Stimulated activated memory B cell treated with anti-CD40 and anti-IgM and Interleukin-4, amounts not matched to agents 10 μg/mL and 1 μg/mL and 100 μg/mL, for 72 hours (primary cell): Measurements from ENCODE around the gene GORAB.

ENCODE experiments used
- ATAC-seq: fragments of 150-1000 bp; cut with Tn5 transposase; 2 replicates; pipeline ENCODE4 v1.10.0; 2021
- H3K27ac Mint-ChIP-seq: one replicate; pipeline ENCODE4 v1.8.0; 2022; ENCODE audit warnings: mild to moderate bottlenecking, mixed read lengths
- H3K27me3 Mint-ChIP-seq: one replicate; pipeline ENCODE4 v1.8.0; 2022; ENCODE audit warnings: mixed read lengths
- H3K36me3 Mint-ChIP-seq: one replicate; pipeline ENCODE4 v1.8.0; 2022; ENCODE audit warnings: mixed read lengths
- H3K4me1 Mint-ChIP-seq: one replicate; pipeline ENCODE4 v1.8.0; 2022; ENCODE audit warnings: mixed read lengths
- H3K4me3 Mint-ChIP-seq: one replicate; pipeline ENCODE4 v1.8.0; 2022; ENCODE audit warnings: mild to moderate bottlenecking, moderate library complexity, mixed read lengths
- H3K9me3 Mint-ChIP-seq: one replicate; pipeline ENCODE4 v1.8.0; 2022; ENCODE audit warnings: mixed read lengths

Gene GORAB, protein sequence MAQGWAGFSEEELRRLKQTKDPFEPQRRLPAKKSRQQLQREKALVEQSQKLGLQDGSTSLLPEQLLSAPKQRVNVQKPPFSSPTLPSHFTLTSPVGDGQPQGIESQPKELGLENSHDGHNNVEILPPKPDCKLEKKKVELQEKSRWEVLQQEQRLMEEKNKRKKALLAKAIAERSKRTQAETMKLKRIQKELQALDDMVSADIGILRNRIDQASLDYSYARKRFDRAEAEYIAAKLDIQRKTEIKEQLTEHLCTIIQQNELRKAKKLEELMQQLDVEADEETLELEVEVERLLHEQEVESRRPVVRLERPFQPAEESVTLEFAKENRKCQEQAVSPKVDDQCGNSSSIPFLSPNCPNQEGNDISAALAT

DNA sequence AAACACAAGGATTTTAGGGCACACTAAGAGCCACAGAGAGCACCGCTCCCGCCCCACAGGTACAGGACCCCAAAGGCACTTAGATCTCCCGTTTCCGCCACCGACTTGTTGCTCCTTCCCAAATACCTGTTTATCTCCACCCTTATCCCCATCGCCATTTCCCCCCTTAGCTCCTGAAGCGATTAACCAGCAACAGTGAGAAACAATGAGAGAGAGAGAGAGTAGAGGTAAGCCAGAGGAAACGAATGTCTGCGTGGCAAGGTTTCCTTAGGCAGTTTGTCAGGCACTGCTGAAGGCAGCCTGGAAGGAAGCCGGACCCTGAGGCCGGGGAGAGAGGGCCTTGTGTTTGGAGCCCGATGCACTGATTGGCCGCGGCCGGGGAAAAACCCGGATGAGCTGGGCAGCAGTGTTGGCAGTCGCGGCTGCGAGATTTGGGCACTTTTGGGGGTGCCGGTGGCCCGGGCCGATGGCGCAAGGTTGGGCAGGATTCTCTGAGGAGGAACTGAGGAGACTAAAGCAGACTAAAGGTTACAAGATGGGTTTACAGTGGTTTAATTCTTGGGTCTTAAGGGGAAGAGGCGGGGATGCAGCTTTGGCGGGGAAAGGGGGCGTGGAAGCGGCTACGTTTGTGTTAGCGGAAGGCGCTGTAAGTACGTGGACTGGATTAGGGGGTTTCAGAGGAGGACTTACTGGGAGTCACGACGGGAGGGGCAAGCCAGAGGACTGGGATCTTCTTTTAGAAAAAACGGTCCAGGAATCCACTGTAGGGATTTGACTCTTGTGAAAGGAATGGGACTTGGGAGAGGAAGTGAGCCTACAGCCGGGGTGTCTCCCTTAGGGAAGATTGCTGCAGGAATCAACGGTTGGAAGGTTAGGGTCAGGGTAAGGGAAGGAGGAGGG lies at the start of gene GORAB:
Gene GORAB, plus strand, starts transcription at position 409 of the 900 bp plus-strand sequence. Its CDS starts 58 bp downstream, at position 467.
- Mint-ChIP-seq H3K36me3 (peaks cover 3% of the 10 kb centered on the region), H3K27me3 (no peaks in the 10 kb centered on the region), H3K9me3 (no peaks in the 10 kb centered on the region), H3K4me1 (peaks cover 11% of the 10 kb centered on the region), H3K4me3 (no peak within 1 kb of the TSS), H3K27ac (no peak within 1 kb of the TSS)
- ATAC-seq: peak; percentile 99

DNA sequence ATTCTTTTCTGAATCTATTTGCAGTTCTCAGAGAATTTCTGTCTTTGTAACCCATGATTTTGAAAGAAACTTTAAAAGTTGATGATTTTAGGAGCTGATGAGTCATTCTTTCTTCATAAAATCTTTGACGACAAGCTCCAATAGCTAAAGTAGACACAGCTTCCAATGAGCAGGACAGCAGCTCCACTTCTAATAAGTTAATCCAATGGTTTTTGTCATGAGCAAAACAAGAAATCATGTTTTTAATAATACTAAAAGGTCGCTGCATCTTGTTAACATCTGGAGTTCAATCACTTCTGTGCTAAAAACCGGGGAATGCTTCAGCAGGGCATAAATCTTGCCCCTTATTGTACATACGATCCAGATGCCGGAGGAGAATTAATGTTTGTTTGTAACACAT lies 48.9 kb upstream of the GORAB start:
- no peak overlapping the region for H3K4me3 Mint-ChIP-seq
- H3K4me1 Mint-ChIP-seq: no peaks in the 10 kb centered on the region
- no peaks in the 10 kb centered on the region for H3K9me3 Mint-ChIP-seq
- ATAC-seq: no peak
- peaks cover 26% of the 10 kb centered on the region for H3K27me3 Mint-ChIP-seq
- no peaks in the 10 kb centered on the region for H3K36me3 Mint-ChIP-seq
- no peak overlapping the region for H3K27ac Mint-ChIP-seq

- no peaks in the 10 kb centered on the region for H3K4me1 Mint-ChIP-seq
- no peak overlapping the region for H3K4me3 Mint-ChIP-seq
- ATAC-seq: no peak
- no peaks in the 10 kb centered on the region for H3K9me3 Mint-ChIP-seq
- no peaks in the 10 kb centered on the region for H3K36me3 Mint-ChIP-seq
- no peak overlapping the region for H3K27ac Mint-ChIP-seq
- H3K27me3 Mint-ChIP-seq: peaks cover 29% of the 10 kb centered on the region
Measured at GRCh38 chr1:170487503-170487902, 44.5 kb upstream of the GORAB start.

GRCh38 chr1:170491291-170491690 lies 40.7 kb upstream of the GORAB start:
- Mint-ChIP-seq H3K4me3 (no peak overlapping the region), H3K27ac (no peak overlapping the region), H3K4me1 (no peaks in the 10 kb centered on the region), H3K27me3 (peaks cover 18% of the 10 kb centered on the region), H3K9me3 (no peaks in the 10 kb centered on the region), H3K36me3 (no peaks in the 10 kb centered on the region)
- peak; percentile 27 for ATAC-seq

GRCh38 chr1:170494369-170494768 lies 37.6 kb upstream of the GORAB start:
- no peaks in the 10 kb centered on the region for H3K9me3 Mint-ChIP-seq
- H3K27ac Mint-ChIP-seq: no peak overlapping the region
- H3K27me3 Mint-ChIP-seq: peaks cover 8% of the 10 kb centered on the region
- H3K36me3 Mint-ChIP-seq: no peaks in the 10 kb centered on the region
- no peak overlapping the region for H3K4me3 Mint-ChIP-seq
- no peaks in the 10 kb centered on the region for H3K4me1 Mint-ChIP-seq
- no peak for ATAC-seq

- no peak overlapping the region for H3K27ac Mint-ChIP-seq
- H3K9me3 Mint-ChIP-seq: no peaks in the 10 kb centered on the region
- no peaks in the 10 kb centered on the region for H3K36me3 Mint-ChIP-seq
- H3K27me3 Mint-ChIP-seq: peaks cover 8% of the 10 kb centered on the region
- ATAC-seq: no peak
- H3K4me3 Mint-ChIP-seq: no peak overlapping the region
- H3K4me1 Mint-ChIP-seq: no peaks in the 10 kb centered on the region
Measured at GRCh38 chr1:170495006-170495405, 37.0 kb upstream of the GORAB start.

DNA sequence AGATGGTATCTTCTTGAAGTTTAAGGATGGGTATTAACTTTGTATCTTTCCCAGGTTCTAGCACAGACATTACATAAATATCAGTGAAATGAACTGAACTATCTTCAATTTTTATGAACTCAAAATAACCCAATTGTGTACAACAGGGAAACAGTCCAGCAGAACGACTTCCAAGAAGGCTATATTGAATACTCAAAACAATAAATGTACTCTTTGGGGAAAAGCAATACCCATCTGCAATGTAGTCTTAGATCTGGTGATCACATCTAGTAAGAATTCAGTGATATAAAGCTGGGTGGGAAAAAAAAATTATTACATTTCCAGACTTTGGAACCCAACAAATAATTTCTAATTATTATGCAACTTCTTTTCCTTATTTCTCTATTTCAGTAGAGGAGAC lies 33.1 kb upstream of the GORAB start:
- Mint-ChIP-seq H3K27me3 (peaks cover 8% of the 10 kb centered on the region), H3K27ac (no peak overlapping the region), H3K4me3 (no peak overlapping the region), H3K9me3 (no peaks in the 10 kb centered on the region), H3K4me1 (no peaks in the 10 kb centered on the region), H3K36me3 (no peaks in the 10 kb centered on the region)
- ATAC-seq: no peak

GRCh38 chr1:170503665-170504064 lies 28.3 kb upstream of the GORAB start:
- H3K36me3 Mint-ChIP-seq: no peaks in the 10 kb centered on the region

GRCh38 chr1:170510163-170510562 lies 21.8 kb upstream of the GORAB start:
- H3K36me3 Mint-ChIP-seq: no peaks in the 10 kb centered on the region
- H3K27ac Mint-ChIP-seq: no peak overlapping the region
- ATAC-seq: no peak
- H3K4me3 Mint-ChIP-seq: no peak overlapping the region
- no peaks in the 10 kb centered on the region for H3K9me3 Mint-ChIP-seq
- peaks cover 16% of the 10 kb centered on the region for H3K27me3 Mint-ChIP-seq
- H3K4me1 Mint-ChIP-seq: no peaks in the 10 kb centered on the region

More at GRCh38 chr1:170503665-170504064, 28.3 kb upstream of the GORAB start:
- peaks cover 2% of the 10 kb centered on the region for H3K9me3 Mint-ChIP-seq
- H3K27me3 Mint-ChIP-seq: peaks cover 16% of the 10 kb centered on the region
- H3K27ac Mint-ChIP-seq: no peak overlapping the region
- no peaks in the 10 kb centered on the region for H3K4me1 Mint-ChIP-seq
- no peak for ATAC-seq
- no peak overlapping the region for H3K4me3 Mint-ChIP-seq

GRCh38 chr1:170511038-170511437 lies 20.9 kb upstream of the GORAB start:
- no peaks in the 10 kb centered on the region for H3K36me3 Mint-ChIP-seq
- no peak for ATAC-seq
- H3K4me3 Mint-ChIP-seq: no peak overlapping the region
- H3K9me3 Mint-ChIP-seq: no peaks in the 10 kb centered on the region
- no peaks in the 10 kb centered on the region for H3K4me1 Mint-ChIP-seq
- peaks cover 16% of the 10 kb centered on the region for H3K27me3 Mint-ChIP-seq
- H3K27ac Mint-ChIP-seq: no peak overlapping the region

GRCh38 chr1:170513138-170513537 lies 18.8 kb upstream of the GORAB start:
- Mint-ChIP-seq H3K27me3 (peaks cover 7% of the 10 kb centered on the region), H3K4me1 (no peaks in the 10 kb centered on the region), H3K27ac (no peak overlapping the region), H3K4me3 (no peak overlapping the region), H3K9me3 (no peaks in the 10 kb centered on the region), H3K36me3 (no peaks in the 10 kb centered on the region)
- no peak for ATAC-seq

- no peaks in the 10 kb centered on the region for H3K4me1 Mint-ChIP-seq
- H3K9me3 Mint-ChIP-seq: peaks cover 2% of the 10 kb centered on the region
- H3K27me3 Mint-ChIP-seq: peaks cover 34% of the 10 kb centered on the region
- no peak overlapping the region for H3K27ac Mint-ChIP-seq
- no peaks in the 10 kb centered on the region for H3K36me3 Mint-ChIP-seq
- no peak overlapping the region for H3K4me3 Mint-ChIP-seq
- no peak for ATAC-seq
Measured at GRCh38 chr1:170518185-170518834, 13.7 kb upstream of the GORAB start.

DNA sequence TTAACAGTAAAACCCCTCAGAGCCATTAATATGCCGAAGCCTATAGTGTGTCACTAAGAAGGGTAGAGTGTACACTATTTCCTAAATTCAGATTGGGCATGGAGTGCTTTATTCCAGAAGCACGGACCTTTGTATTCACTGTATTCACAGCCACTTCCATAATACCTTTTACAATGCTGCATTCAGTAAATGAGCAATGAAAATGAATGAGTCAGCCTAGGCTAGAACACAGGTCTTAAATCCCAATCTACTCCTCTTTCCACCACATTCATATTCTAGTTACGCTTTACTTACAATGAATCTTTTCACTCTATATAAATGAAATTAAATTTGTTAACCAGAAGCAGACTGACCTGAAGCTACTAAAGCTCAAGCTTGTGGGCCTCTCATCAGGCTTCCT lies 13.0 kb upstream of the GORAB start:
- Mint-ChIP-seq H3K36me3 (no peaks in the 10 kb centered on the region), H3K9me3 (peaks cover 2% of the 10 kb centered on the region), H3K27me3 (peaks cover 41% of the 10 kb centered on the region), H3K4me1 (no peaks in the 10 kb centered on the region), H3K27ac (no peak overlapping the region), H3K4me3 (no peak overlapping the region)
- no peak for ATAC-seq

GRCh38 chr1:170520601-170521000 lies 11.4 kb upstream of the GORAB start:
- Mint-ChIP-seq H3K27ac (no peak overlapping the region), H3K4me3 (no peak overlapping the region), H3K9me3 (peaks cover 2% of the 10 kb centered on the region), H3K4me1 (no peaks in the 10 kb centered on the region), H3K27me3 (peaks cover 51% of the 10 kb centered on the region), H3K36me3 (no peaks in the 10 kb centered on the region)
- no peak for ATAC-seq

GRCh38 chr1:170521818-170522217 lies 10.1 kb upstream of the GORAB start:
- H3K4me3 Mint-ChIP-seq: no peak overlapping the region
- H3K27me3 Mint-ChIP-seq: peaks cover 51% of the 10 kb centered on the region
- H3K9me3 Mint-ChIP-seq: peaks cover 2% of the 10 kb centered on the region
- H3K36me3 Mint-ChIP-seq: no peaks in the 10 kb centered on the region
- H3K4me1 Mint-ChIP-seq: no peaks in the 10 kb centered on the region
- ATAC-seq: no peak
- H3K27ac Mint-ChIP-seq: no peak overlapping the region
